Trophoblast cell (in vitro differentiated cells and primary cell): ENCODE data around the gene MSRB2.
"Not testable (repeated sequence)": the region's sequence is repeated elsewhere in the genome, so short reads cannot be mapped to it uniquely, and the experiment has no call there.

ENCODE experiments used
- DNase-seq, 2 donors: peaks; one replicate each; pipeline ENCODE4 v3.0.0-alpha.2; 2016
- H2AFZ ChIP-seq: 2 replicates; pipeline ENCODE4 v1.6.1; 2013; ENCODE audit warnings: low read length, moderate library complexity, mild to moderate bottlenecking; ENCODE audit not compliant: insufficient read depth, poor library complexity
- H2AK5ac ChIP-seq: 2 replicates; pipeline ENCODE4 v1.6.1; 2013; ENCODE audit warnings: mild to moderate bottlenecking, low read length
- H2BK120ac ChIP-seq: 2 replicates; pipeline ENCODE4 v1.6.1; 2013; ENCODE audit warnings: low read length, mild to moderate bottlenecking, moderate library complexity; ENCODE audit not compliant: insufficient read depth, poor library complexity
- H2BK12ac ChIP-seq: 2 replicates; pipeline ENCODE4 v1.6.1; 2013; ENCODE audit warnings: mild to moderate bottlenecking, low read length, moderate library complexity
- H2BK5ac ChIP-seq: 2 replicates; pipeline ENCODE4 v1.6.1; 2013; ENCODE audit warnings: low read length, low read depth, moderate library complexity, mild to moderate bottlenecking; ENCODE audit not compliant: poor library complexity
- H3K14ac ChIP-seq: 2 replicates; pipeline ENCODE4 v1.6.1; 2013; ENCODE audit warnings: mild to moderate bottlenecking, low read length
- H3K18ac ChIP-seq: 2 replicates; pipeline ENCODE4 v1.6.1; 2013; ENCODE audit warnings: mild to moderate bottlenecking, low read length
- H3K23ac ChIP-seq: 2 replicates; pipeline ENCODE4 v1.6.1; 2013; ENCODE audit warnings: low read length
- H3K27ac ChIP-seq: 2 replicates; pipeline ENCODE4 v1.5.1; 2013; ENCODE audit warnings: low read depth, mild to moderate bottlenecking, inconsistent platforms, low read length, moderate library complexity
- H3K27me3 ChIP-seq: 2 replicates; pipeline ENCODE4 v1.6.1; 2013; ENCODE audit warnings: inconsistent platforms, mild to moderate bottlenecking, low read length, moderate library complexity; ENCODE audit not compliant: insufficient read depth
- H3K36me3 ChIP-seq, 2 experiments: 1 replicate in 1 of 2; 2 replicates in 1 of 2; pipeline ENCODE4 v1.6.1; 2013; ENCODE audit warnings: low read length in 2 of 2, mild to moderate bottlenecking in 2 of 2, moderate library complexity in 1 of 2; ENCODE audit not compliant: insufficient read depth in 2 of 2, control insufficient read depth in 1 of 2
- H3K4ac ChIP-seq: 2 replicates; pipeline ENCODE4 v1.6.1; 2013; ENCODE audit warnings: low read depth, mild to moderate bottlenecking, low read length, moderate library complexity
- H3K4me1 ChIP-seq, 2 experiments: 1 replicate in 1 of 2; 2 replicates in 1 of 2; pipeline ENCODE4 v1.6.1; 2013; ENCODE audit warnings: low read length in 2 of 2, mild to moderate bottlenecking in 2 of 2, moderate library complexity in 1 of 2; ENCODE audit not compliant: insufficient read depth in 2 of 2, control insufficient read depth in 1 of 2
- H3K4me2 ChIP-seq: 2 replicates; pipeline ENCODE4 v1.6.1; 2013; ENCODE audit warnings: inconsistent platforms, mild to moderate bottlenecking, low read length, moderate library complexity
- H3K4me3 ChIP-seq: 2 replicates; pipeline ENCODE4 v1.5.1; 2013; ENCODE audit warnings: mild to moderate bottlenecking, low read depth, low read length, inconsistent platforms
- H3K79me1 ChIP-seq: one replicate; pipeline ENCODE4 v1.6.1; 2013; ENCODE audit warnings: low read length
- H3K79me2 ChIP-seq: 2 replicates; pipeline ENCODE4 v1.6.1; 2013; ENCODE audit warnings: low read length, mild to moderate bottlenecking; ENCODE audit not compliant: control insufficient read depth, insufficient read depth, poor library complexity
- H3K9ac ChIP-seq: 2 replicates; pipeline ENCODE4 v1.6.1; 2013; ENCODE audit warnings: mild to moderate bottlenecking, low read length
- H3K9me3 ChIP-seq: 2 replicates; pipeline ENCODE4 v1.6.1; 2013; ENCODE audit warnings: low read depth, mild to moderate bottlenecking, control low read depth, inconsistent platforms, low read length; ENCODE audit not compliant: insufficient read depth
- H4K12ac ChIP-seq: 2 replicates; pipeline ENCODE4 v1.6.1; 2013; ENCODE audit warnings: low read depth, mild to moderate bottlenecking, low read length, moderate library complexity
- H4K8ac ChIP-seq: 2 replicates; pipeline ENCODE4 v1.6.1; 2013; ENCODE audit warnings: low read depth, mild to moderate bottlenecking, low read length, moderate library complexity
- H4K91ac ChIP-seq: one replicate; pipeline ENCODE4 v1.6.1; 2013; ENCODE audit warnings: low read depth, mild to moderate bottlenecking, low read length, moderate library complexity
- WGBS: extraction: QIAGEN DNeasy Blood & Tissue Kit; methylation state at CpG from one replicate; pipeline ENCODE4 v1.1.7; 2013; ENCODE audit warnings: missing lambda C conversion rate; ENCODE audit not compliant: insufficient read length, insufficient coverage; ENCODE audit errors: extremely low coverage; 5-methylcytosine and 5-hydroxymethylcytosine counted together

Gene MSRB2

GRCh38 chr10:23067939-23068775 is 27.2 kb upstream of the MSRB2 start:
- no peak overlapping the region for H3K4me3 ChIP-seq
- H3K9me3 ChIP-seq: no peaks in the 10 kb centered on the region
- no CpG with 5 or more reads among the region's 16 CpGs for WGBS
- no peak overlapping the region for H3K23ac ChIP-seq
- H4K8ac ChIP-seq: peak overlapping the region; percentile 42
- H4K91ac ChIP-seq: no peak overlapping the region
- no peak overlapping the region for H3K4ac ChIP-seq
- H2BK120ac ChIP-seq: no peak overlapping the region
- H3K9ac ChIP-seq: no peak overlapping the region
- H2BK5ac ChIP-seq: no peak overlapping the region
- H3K27me3 ChIP-seq: no peaks in the 10 kb centered on the region
- no peak overlapping the region for H2AK5ac ChIP-seq
- no peaks in the 10 kb centered on the region for H3K4me1 ChIP-seq
- no peak overlapping the region for H3K18ac ChIP-seq
- no peak overlapping the region for H3K4me2 ChIP-seq
- peaks cover 2% of the 10 kb centered on the region for H3K79me1 ChIP-seq
- peak; percentile 80 to 93 for DNase-seq
- no peaks in the 10 kb centered on the region for H3K36me3 ChIP-seq
- peak overlapping the region; percentile 31 for H2AFZ ChIP-seq
- no peak overlapping the region for H2BK12ac ChIP-seq
- no peak overlapping the region for H3K27ac ChIP-seq
- no peak overlapping the region for H3K14ac ChIP-seq
- H4K12ac ChIP-seq: no peak overlapping the region
- no peaks in the 10 kb centered on the region for H3K79me2 ChIP-seq

GRCh38 chr10:23069019-23069815 is 26.2 kb upstream of the MSRB2 start:
- Histone ChIP-seq H3K14ac (no peak overlapping the region), H3K79me1 (peaks cover 2% of the 10 kb centered on the region), H2AK5ac (no peak overlapping the region), H3K36me3 (no peaks in the 10 kb centered on the region), H2BK12ac (no peak overlapping the region), H2BK120ac (no peak overlapping the region), H3K4me2 (no peak overlapping the region), H3K9ac (no peak overlapping the region), H2AFZ (no peak overlapping the region), H3K79me2 (no peaks in the 10 kb centered on the region), H3K27ac (no peak overlapping the region), H3K4ac (no peak overlapping the region), H3K23ac (no peak overlapping the region), H4K91ac (no peak overlapping the region), H3K4me1 (peaks cover 0 to 3% of the 10 kb centered on the region in 2 experiments), H3K18ac (no peak overlapping the region), H3K4me3 (no peak overlapping the region), H4K12ac (no peak overlapping the region), H3K27me3 (no peaks in the 10 kb centered on the region), H2BK5ac (no peak overlapping the region), H3K9me3 (no peaks in the 10 kb centered on the region), H4K8ac (no peak overlapping the region)
- DNase-seq: no peak
- WGBS: no CpG with 5 or more reads among the region's 10 CpGs

- not testable (repeated sequence) for H3K18ac ChIP-seq, H3K9ac ChIP-seq, H4K12ac ChIP-seq, H4K91ac ChIP-seq, H2BK5ac ChIP-seq, H3K4ac ChIP-seq, H2AFZ ChIP-seq, H3K14ac ChIP-seq, H2AK5ac ChIP-seq, H3K36me3 ChIP-seq, H3K4me3 ChIP-seq, H3K4me1 ChIP-seq, H2BK120ac ChIP-seq, H4K8ac ChIP-seq, H3K79me1 ChIP-seq, H3K4me2 ChIP-seq, DNase-seq, H3K23ac ChIP-seq, H2BK12ac ChIP-seq, H3K27me3 ChIP-seq, H3K79me2 ChIP-seq, H3K9me3 ChIP-seq, H3K27ac ChIP-seq
- no CpG with 5 or more reads among the region's 12 CpGs for WGBS
These were observed 25.1 kb upstream of the MSRB2 start for GRCh38 chr10:23070092-23070912.

GRCh38 chr10:23070913-23071218 is 24.5 kb upstream of the MSRB2 start:
- Histone ChIP-seq H2BK5ac (no peak overlapping the region), H2AFZ (no peak overlapping the region), H3K27me3 (no peaks in the 10 kb centered on the region), H3K18ac (no peak overlapping the region), H4K91ac (no peak overlapping the region), H3K79me1 (peaks cover 2% of the 10 kb centered on the region), H3K23ac (no peak overlapping the region), H3K9me3 (no peaks in the 10 kb centered on the region), H3K4ac (no peak overlapping the region), H2AK5ac (no peak overlapping the region), H3K14ac (no peak overlapping the region), H2BK12ac (no peak overlapping the region), H4K12ac (no peak overlapping the region), H3K36me3 (no peaks in the 10 kb centered on the region), H3K4me1 (peaks cover 0 to 3% of the 10 kb centered on the region in 2 experiments), H3K27ac (no peak overlapping the region), H2BK120ac (no peak overlapping the region), H3K4me3 (no peak overlapping the region), H3K4me2 (no peak overlapping the region), H4K8ac (no peak overlapping the region), H3K9ac (no peak overlapping the region), H3K79me2 (no peaks in the 10 kb centered on the region)
- WGBS: no CpG with 5 or more reads among the region's 3 CpGs
- no peak for DNase-seq
